Measurements from ENCODE around the gene CACNA2D2. TPM values are rescaled to one million over a fixed set of nuclear protein-coding genes. Genes with fewer than 3 reads are reported as not detected.
A peak's percentile ranks its signal among the peaks of the same experiment; 100 is the strongest.

CACNA2D2 gene
- total RNA-seq, 2 experiments from 2014 or later: 0.45 to 0.55 TPM

DNA sequence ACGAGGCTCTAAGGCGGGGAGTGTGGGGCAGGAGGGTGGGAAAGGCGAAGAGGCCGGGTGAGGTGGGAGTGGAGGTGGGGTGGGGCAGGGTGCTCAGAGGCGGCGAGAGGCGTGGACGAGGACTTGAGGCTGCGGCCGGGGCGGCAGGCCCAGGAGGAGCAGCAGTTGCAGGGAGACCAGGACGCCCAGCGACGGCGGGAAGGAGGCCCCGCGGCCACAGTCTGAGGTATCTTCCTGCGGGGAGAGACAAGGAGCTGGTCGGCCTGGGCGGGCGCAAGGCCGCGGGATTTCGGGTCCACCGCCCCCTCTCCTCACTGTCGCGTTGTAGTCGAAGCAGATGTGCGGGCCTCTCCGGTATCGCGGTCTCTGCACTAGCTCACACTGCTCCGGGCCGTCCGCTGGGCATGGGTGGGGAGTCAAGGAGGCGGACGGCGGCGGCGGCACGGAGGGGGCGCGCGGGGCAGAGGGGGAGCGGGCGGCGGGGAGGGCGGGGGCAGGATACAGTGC, 138.8 kb downstream of the CACNA2D2 start:
- Mint-ChIP-seq H3K27me3 (no peaks in the 10 kb centered on the region), H3K27ac (no peak overlapping the region), H3K36me3 (ENCODE audit: low read depth) (no peaks in the 10 kb centered on the region), H3K9me3 (no peaks in the 10 kb centered on the region), H3K4me1 (peaks cover 17% of the 10 kb centered on the region), H3K4me3 (peak overlapping the region; percentile 75)
- ChIA-PET CTCF (interaction anchor here (5.4 kb wide), 1 partner anchor 15 kb away, joined by 31 read pairs; the partner anchor contains the start of genes CYB561D2 and NPRL2), POLR2A (interaction anchor here (1.1 to 2.1 kb wide), 2 partner anchors 15 to 24 kb away, joined by 3 to 19 read pairs; partner anchors contain the start of genes CYB561D2, NPRL2 and RASSF1)
- DNase-seq: no peak

- ChIA-PET CTCF (interaction anchor here (1.2 kb wide), 1 partner anchor 10 kb away, joined by 3 read pairs; the partner anchor contains the start of genes CYB561D2 and NPRL2), POLR2A (interaction anchor here (0.6 to 2.3 kb wide), 4 partner anchors 10 to 60 kb away, joined by 3 to 18 read pairs (median 4); partner anchors contain the start of genes CYB561D2, HYAL3, NAA80 and NPRL2)
- Mint-ChIP-seq H3K27ac (peak overlapping the region; percentile 88), H3K4me3 (peak overlapping the region; percentile 98), H3K27me3 (no peaks in the 10 kb centered on the region), H3K4me1 (peaks cover 43% of the 10 kb centered on the region), H3K36me3 (ENCODE audit: low read depth) (peaks cover 27% of the 10 kb centered on the region), H3K9me3 (no peaks in the 10 kb centered on the region)
- no peak for DNase-seq
These were observed 143.7 kb downstream of the CACNA2D2 start for GRCh38 chr3:50359760-50360110.

GRCh38 chr3:50358911-50359759, 144.3 kb downstream of the CACNA2D2 start, which contains the start of gene TMEM115:
Gene TMEM115 (minus strand): TSS chr3:50359521. CDS start chr3:50359063, 458 bp downstream.
- CTCF ChIA-PET: interaction anchor here (1.2 kb wide), 1 partner anchor 9 kb away, joined by 3 read pairs; the partner anchor contains the start of genes CYB561D2 and NPRL2

DNA sequence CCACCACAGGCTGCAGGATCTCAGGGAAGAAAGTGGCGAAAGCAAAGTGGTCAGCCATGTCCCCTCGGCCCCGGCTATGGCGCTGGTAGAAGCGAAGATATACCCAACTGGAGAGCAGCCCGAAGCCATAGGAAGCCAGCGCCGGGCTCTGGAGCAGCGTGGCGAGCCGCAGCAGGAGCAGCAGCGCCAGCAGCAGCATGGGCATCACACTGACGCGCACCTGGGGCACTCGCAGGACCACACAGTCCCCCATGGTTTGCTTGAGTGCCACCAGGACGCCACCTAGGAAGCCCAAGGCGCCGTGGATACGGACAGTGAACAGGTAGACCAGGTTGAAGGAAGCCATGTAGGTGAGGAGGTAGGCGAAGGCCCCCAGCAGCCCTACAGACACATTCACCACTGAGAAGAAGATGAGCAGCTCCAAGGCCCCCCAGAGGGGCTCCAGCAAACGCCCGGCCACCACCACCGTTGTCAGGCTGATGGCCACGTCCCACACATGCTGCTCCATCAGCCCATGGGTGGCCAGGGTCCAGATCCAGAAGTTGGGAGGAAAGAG, 145.0 kb downstream of the CACNA2D2 start:
- Mint-ChIP-seq H3K4me3 (peak overlapping the region; percentile 98), H3K36me3 (ENCODE audit: low read depth) (peaks cover 36% of the 10 kb centered on the region), H3K4me1 (peaks cover 47% of the 10 kb centered on the region), H3K9me3 (no peaks in the 10 kb centered on the region), H3K27ac (peak overlapping the region; percentile 74), H3K27me3 (no peaks in the 10 kb centered on the region)
- ChIA-PET CTCF (no interaction called here), POLR2A (interaction anchor here (2.3 to 32.1 kb wide), 2 partner anchors 9 to 30 kb away, joined by 18 to 704 read pairs; partner anchors contain the start of genes CYB561D2, HYAL2, NPRL2 and RASSF1)
- DNase-seq: no peak

More at GRCh38 chr3:50358911-50359759, 144.3 kb downstream of the CACNA2D2 start, which contains the start of gene TMEM115:
- H3K9me3 Mint-ChIP-seq: no peaks in the 10 kb centered on the region
- peak; percentile 96 for DNase-seq
- H3K27me3 Mint-ChIP-seq: no peaks in the 10 kb centered on the region
- H3K27ac Mint-ChIP-seq: peak within 1 kb of the TSS; percentile 88
- POLR2A ChIA-PET: interaction anchor here (0.6 to 2.3 kb wide), 4 partner anchors 9 to 60 kb away, joined by 3 to 18 read pairs (median 4); partner anchors contain the start of genes CYB561D2, HYAL3, NAA80 and NPRL2
- peaks cover 33% of the 10 kb centered on the region for H3K36me3 Mint-ChIP-seq (ENCODE audit: low read depth)
- peak within 1 kb of the TSS; percentile 98 for H3K4me3 Mint-ChIP-seq
- H3K4me1 Mint-ChIP-seq: peaks cover 47% of the 10 kb centered on the region

DNA sequence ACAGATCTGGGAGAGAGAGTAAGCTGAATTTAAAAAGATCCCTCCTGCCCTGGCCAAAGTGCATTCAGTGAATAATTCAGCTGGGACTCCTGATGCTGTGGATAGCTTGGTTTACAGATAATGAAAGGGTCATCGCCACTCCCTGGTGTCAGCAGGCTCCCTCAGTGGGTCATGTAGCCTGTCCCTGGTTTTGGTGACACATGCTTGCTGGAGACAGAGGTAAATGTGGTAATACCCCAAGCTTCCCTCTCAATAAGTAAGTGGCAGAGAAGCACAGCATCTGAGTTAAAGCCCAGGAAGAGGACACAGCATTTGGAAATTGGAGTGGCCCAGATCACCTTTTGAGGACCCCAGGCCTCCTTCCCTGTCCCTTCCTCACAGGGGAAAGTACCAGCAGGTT, 146.0 kb downstream of the CACNA2D2 start:
- peaks cover 39% of the 10 kb centered on the region for H3K36me3 Mint-ChIP-seq (ENCODE audit: low read depth)
- H3K9me3 Mint-ChIP-seq: no peaks in the 10 kb centered on the region
- peak overlapping the region; percentile 98 for H3K4me3 Mint-ChIP-seq
- ChIA-PET POLR2A (interaction anchor here (1.0 to 32.1 kb wide), 4 partner anchors 8 to 58 kb away, joined by 3 to 704 read pairs (median 8); partner anchors contain the start of genes HYAL2, HYAL3, NAA80 and RASSF1), CTCF (interaction anchor here (0.8 to 1.4 kb wide), 3 partner anchors 11 to 19 kb away, joined by 3 to 7 read pairs (median 4); partner anchors contain the start of gene RASSF1)
- H3K27ac Mint-ChIP-seq: peak overlapping the region; percentile 26
- peaks cover 50% of the 10 kb centered on the region for H3K4me1 Mint-ChIP-seq
- DNase-seq: no peak
- H3K27me3 Mint-ChIP-seq: no peaks in the 10 kb centered on the region

GRCh38 chr3:50356553-50356952, 146.9 kb downstream of the CACNA2D2 start:
- no peaks in the 10 kb centered on the region for H3K9me3 Mint-ChIP-seq
- peak overlapping the region; percentile 98 for H3K4me3 Mint-ChIP-seq
- ChIA-PET POLR2A (interaction anchor here (1.2 to 32.1 kb wide), 3 partner anchors 9 to 28 kb away, joined by 5 to 704 read pairs (median 12); partner anchors contain the start of genes HYAL2, RASSF1, TUSC2 and ZMYND10), CTCF (interaction anchor here (0.8 to 1.4 kb wide), 4 partner anchors 10 to 20 kb away, joined by 3 to 7 read pairs (median 4); partner anchors contain the start of gene RASSF1)
- no peak for DNase-seq
- peaks cover 56% of the 10 kb centered on the region for H3K4me1 Mint-ChIP-seq
- H3K27me3 Mint-ChIP-seq: no peaks in the 10 kb centered on the region
- H3K27ac Mint-ChIP-seq: no peak overlapping the region
- peaks cover 41% of the 10 kb centered on the region for H3K36me3 Mint-ChIP-seq (ENCODE audit: low read depth)

DNA sequence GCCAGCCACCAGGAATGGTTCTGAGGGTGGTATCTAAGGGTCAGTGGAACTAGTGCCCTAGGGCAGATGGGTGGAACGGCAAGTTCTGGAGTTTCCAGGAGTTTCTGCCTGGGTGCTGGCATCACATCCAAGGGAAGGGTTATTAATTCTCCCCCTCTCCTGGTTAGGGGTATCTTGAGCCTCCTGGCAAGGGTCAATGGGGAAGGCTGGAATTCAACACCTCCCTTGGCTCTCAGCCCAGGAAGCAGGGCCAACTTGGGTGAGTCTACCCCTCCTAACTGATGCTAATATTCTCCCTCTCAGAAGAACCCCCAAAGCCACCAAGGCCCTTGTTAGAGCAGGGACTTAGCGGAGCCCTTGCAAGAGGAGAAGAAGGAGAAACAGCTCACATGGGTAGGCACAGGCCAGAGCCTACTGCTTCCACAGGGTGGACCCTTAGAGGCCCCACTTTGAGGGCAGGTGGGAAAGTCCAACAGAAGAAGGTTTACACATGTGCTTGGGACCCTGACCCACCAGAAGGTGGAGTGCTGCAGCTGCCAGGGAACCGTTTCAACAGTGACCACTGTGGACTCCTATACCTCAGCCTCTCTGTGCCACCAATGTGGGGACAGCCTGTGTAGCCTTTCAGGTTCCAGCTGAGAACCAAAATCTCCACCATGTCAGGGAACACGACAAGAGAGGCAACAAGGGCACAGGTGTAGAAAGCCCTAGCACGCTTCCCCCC, 147.4 kb downstream of the CACNA2D2 start:
- no peaks in the 10 kb centered on the region for H3K27me3 Mint-ChIP-seq
- no peak overlapping the region for H3K27ac Mint-ChIP-seq
- CTCF ChIA-PET: interaction anchor here (1.2 kb wide), 1 partner anchor 19 kb away, joined by 4 read pairs; no protein-coding TSS in a partner anchor
- POLR2A ChIA-PET: interaction anchor here (1.2 to 32.1 kb wide), 3 partner anchors 8 to 28 kb away, joined by 5 to 704 read pairs (median 12); partner anchors contain the start of genes HYAL2, RASSF1, TUSC2 and ZMYND10
- H3K36me3 Mint-ChIP-seq (ENCODE audit: low read depth): peaks cover 45% of the 10 kb centered on the region
- no peak for DNase-seq
- H3K9me3 Mint-ChIP-seq: no peaks in the 10 kb centered on the region
- peaks cover 62% of the 10 kb centered on the region for H3K4me1 Mint-ChIP-seq
- peak overlapping the region; percentile 98 for H3K4me3 Mint-ChIP-seq

- peaks cover 66% of the 10 kb centered on the region for H3K4me1 Mint-ChIP-seq
- no peak for DNase-seq
- peaks cover 50% of the 10 kb centered on the region for H3K36me3 Mint-ChIP-seq (ENCODE audit: low read depth)
- ChIA-PET POLR2A (interaction anchor here (1.2 to 32.1 kb wide), 2 partner anchors 10 to 27 kb away, joined by 4 to 704 read pairs; partner anchors contain the start of genes HYAL2, RASSF1 and TUSC2), CTCF (interaction anchor here (3.0 kb wide), 1 partner anchor 14 kb away, joined by 17 read pairs; the partner anchor contains the start of gene RASSF1)
- no peaks in the 10 kb centered on the region for H3K27me3 Mint-ChIP-seq
- no peak overlapping the region for H3K27ac Mint-ChIP-seq
- H3K4me3 Mint-ChIP-seq: no peak overlapping the region
- no peaks in the 10 kb centered on the region for H3K9me3 Mint-ChIP-seq
These were observed 148.6 kb downstream of the CACNA2D2 start for GRCh38 chr3:50354850-50355249.

DNA sequence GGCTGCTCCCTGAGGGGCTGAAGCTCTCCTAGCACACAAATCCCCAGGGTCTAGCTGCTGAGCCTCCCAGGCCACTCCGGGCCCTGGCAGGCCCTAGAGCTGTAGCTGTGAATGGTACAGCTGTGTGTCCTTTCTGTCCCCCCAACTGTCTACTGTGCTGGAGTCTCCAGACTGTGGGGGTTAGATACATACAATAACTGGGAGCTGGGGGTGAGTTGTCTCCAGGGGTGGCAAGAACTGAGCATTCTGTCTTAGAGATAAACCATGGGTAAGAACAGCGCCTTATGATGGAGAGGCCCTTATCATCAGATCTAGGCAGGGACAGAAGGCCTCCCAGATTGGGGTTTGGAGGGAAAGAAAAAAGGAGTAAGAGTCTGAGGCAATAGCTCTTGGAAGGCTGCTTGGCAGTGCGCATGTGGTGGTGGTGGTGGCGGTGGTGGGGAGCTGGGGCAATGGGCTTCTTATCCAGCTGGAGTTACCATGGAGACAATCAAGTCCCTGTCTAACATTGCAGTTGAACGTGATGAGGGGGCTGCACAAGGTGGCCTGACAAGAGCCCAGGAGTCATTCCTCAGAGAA, 149.2 kb downstream of the CACNA2D2 start:
- Mint-ChIP-seq H3K4me3 (no peak overlapping the region), H3K4me1 (peaks cover 65% of the 10 kb centered on the region), H3K27me3 (no peaks in the 10 kb centered on the region), H3K27ac (no peak overlapping the region), H3K9me3 (no peaks in the 10 kb centered on the region), H3K36me3 (ENCODE audit: low read depth) (peaks cover 49% of the 10 kb centered on the region)
- no peak for DNase-seq
- CTCF ChIA-PET: interaction anchor here (0.6 to 3.0 kb wide), 3 partner anchors 13 to 155 kb away, joined by 3 to 17 read pairs (median 16); partner anchors contain the start of gene RASSF1
- POLR2A ChIA-PET: interaction anchor here (0.8 to 32.1 kb wide), 3 partner anchors 9 to 213 kb away, joined by 3 to 704 read pairs (median 4); partner anchors contain the start of genes C3orf18, HYAL2, RASSF1 and TUSC2

DNA sequence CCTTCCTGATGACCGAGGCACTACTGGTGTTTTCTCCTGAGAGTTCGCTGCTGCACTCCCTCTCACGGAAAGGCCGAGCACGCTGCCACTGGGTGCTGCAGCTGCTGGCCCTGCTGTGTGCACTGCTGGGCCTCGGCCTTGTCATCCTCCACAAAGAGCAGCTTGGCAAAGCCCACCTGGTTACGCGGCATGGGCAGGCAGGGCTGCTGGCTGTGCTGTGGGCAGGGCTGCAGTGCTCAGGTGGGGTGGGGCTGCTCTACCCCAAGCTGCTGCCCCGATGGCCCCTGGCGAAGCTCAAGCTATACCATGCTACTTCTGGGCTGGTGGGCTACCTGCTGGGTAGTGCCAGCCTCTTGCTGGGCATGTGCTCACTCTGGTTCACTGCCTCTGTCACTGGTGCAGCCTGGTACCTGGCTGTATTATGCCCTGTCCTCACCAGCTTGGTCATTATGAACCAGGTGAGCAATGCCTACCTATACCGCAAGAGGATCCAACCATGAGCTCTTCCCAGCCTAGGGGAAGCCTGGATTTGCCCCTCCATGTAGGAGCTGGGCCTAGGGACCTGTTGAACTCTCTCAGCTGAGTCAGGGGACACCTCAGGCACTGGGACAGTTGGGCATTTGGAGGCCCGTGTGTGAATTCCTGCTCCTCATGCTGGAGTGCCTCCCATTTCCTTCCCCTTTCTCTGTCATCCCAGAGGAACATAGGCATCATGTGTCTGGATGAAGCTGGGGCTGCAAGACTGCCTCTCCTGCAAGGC, 150.0 kb downstream of the CACNA2D2 start:
- no peak overlapping the region for H3K27ac Mint-ChIP-seq
- POLR2A ChIA-PET: interaction anchor here (0.8 to 32.1 kb wide), 4 partner anchors 25 to 264 kb away, joined by 3 to 704 read pairs (median 3); partner anchors contain the start of genes C3orf18, HYAL2, RASSF1 and TUSC2

More for the DNA sequence above, 150.0 kb downstream of the CACNA2D2 start:
- CTCF ChIA-PET: interaction anchor here (1.3 to 7.0 kb wide), 4 partner anchors 10 to 18 kb away, joined by 3 to 31 read pairs (median 16); partner anchors contain the start of gene RASSF1
- no peaks in the 10 kb centered on the region for H3K27me3 Mint-ChIP-seq
- H3K9me3 Mint-ChIP-seq: no peaks in the 10 kb centered on the region
- H3K4me3 Mint-ChIP-seq: no peak overlapping the region
- peaks cover 69% of the 10 kb centered on the region for H3K4me1 Mint-ChIP-seq
- peaks cover 53% of the 10 kb centered on the region for H3K36me3 Mint-ChIP-seq (ENCODE audit: low read depth)
- DNase-seq: no peak
